Nephron progenitor cell (in vitro differentiated cells): ENCODE data around the gene DNAAF8.
A peak's percentile ranks its signal among the peaks of the same experiment; 100 is the strongest.

Experiments used
- DNase-seq: peaks from one replicate; pipeline ENCODE4 v3.0.0; 2021
- H3K27ac Mint-ChIP-seq: 2 replicates; pipeline ENCODE4 v1.8.0; 2021; ENCODE audit warnings: mild to moderate bottlenecking, moderate library complexity, mixed read lengths
- H3K27me3 Mint-ChIP-seq: 2 replicates; pipeline ENCODE4 v1.8.0; 2021; ENCODE audit warnings: mild to moderate bottlenecking, low read depth, mixed read lengths; ENCODE audit not compliant: poor library complexity
- H3K36me3 Mint-ChIP-seq: 2 replicates; pipeline ENCODE4 v1.8.0; 2021; ENCODE audit warnings: low read depth, mixed read lengths
- H3K4me1 Mint-ChIP-seq: 2 replicates; pipeline ENCODE4 v1.8.0; 2021; ENCODE audit warnings: mixed read lengths
- H3K4me3 Mint-ChIP-seq: 2 replicates; pipeline ENCODE4 v1.8.0; 2021; ENCODE audit warnings: mild to moderate bottlenecking, moderate library complexity, mixed read lengths
- H3K9me3 Mint-ChIP-seq: 2 replicates; pipeline ENCODE4 v1.8.0; 2021; ENCODE audit warnings: mild to moderate bottlenecking, moderate library complexity, mixed read lengths
- CTCF ChIP-seq: fragments of 200-600 bp; sonication (generic); IDR thresholded peaks from 2 replicates; pipeline ENCODE4 v1.5.0; 2021; ENCODE audit warnings: antibody characterized with exemption

DNAAF8 gene

GRCh38 chr16:4734063-4734729 lies at the start of gene DNAAF8, which contains the start of gene ANKS3:
Gene DNAAF8, plus strand, starts transcription at chr16:4734537. Its CDS starts 1,978 bp downstream, at chr16:4736515.
Gene ANKS3, minus strand, starts transcription at chr16:4734271. Its CDS starts 4,122 bp downstream, at chr16:4730149.
- Mint-ChIP-seq H3K4me3 (peak within 1 kb of the TSS; percentile 94), H3K27me3 (peaks cover 13% of the 10 kb centered on the region), H3K36me3 (peaks cover 13% of the 10 kb centered on the region), H3K9me3 (no peaks in the 10 kb centered on the region), H3K4me1 (peaks cover 38% of the 10 kb centered on the region), H3K27ac (peak within 1 kb of the TSS; percentile 99)
- peak; percentile 93 for DNase-seq
- TF ChIP-seq CTCF = no peak

- Mint-ChIP-seq H3K36me3 (peaks cover 8% of the 10 kb centered on the region), H3K27ac (peak overlapping the region; percentile 43), H3K4me3 (no peak overlapping the region), H3K4me1 (peaks cover 23% of the 10 kb centered on the region), H3K9me3 (no peaks in the 10 kb centered on the region), H3K27me3 (no peaks in the 10 kb centered on the region)
- DNase-seq = no peak
- no peak for TF ChIP-seq CTCF
Measured at GRCh38 chr16:4684763-4685162, 49.6 kb upstream of the DNAAF8 start.

- Mint-ChIP-seq H3K4me1 (peaks cover 18% of the 10 kb centered on the region), H3K9me3 (no peaks in the 10 kb centered on the region), H3K27ac (no peak overlapping the region), H3K4me3 (no peak overlapping the region), H3K36me3 (peaks cover 8% of the 10 kb centered on the region), H3K27me3 (no peaks in the 10 kb centered on the region)
- TF ChIP-seq CTCF = no peak
- DNase-seq = no peak
Measured at GRCh38 chr16:4685292-4685691, 49.0 kb upstream of the DNAAF8 start.

GRCh38 chr16:4685776-4686496 lies 48.4 kb upstream of the DNAAF8 start:
- Mint-ChIP-seq H3K4me1 (peaks cover 16% of the 10 kb centered on the region), H3K4me3 (no peak overlapping the region), H3K27me3 (no peaks in the 10 kb centered on the region), H3K9me3 (no peaks in the 10 kb centered on the region), H3K36me3 (peaks cover 8% of the 10 kb centered on the region), H3K27ac (peak overlapping the region; percentile 51)
- no peak for TF ChIP-seq CTCF
- no peak for DNase-seq

GRCh38 chr16:4686497-4687210 lies 47.7 kb upstream of the DNAAF8 start:
- no peak overlapping the region for H3K27ac Mint-ChIP-seq
- DNase-seq = no peak
- peaks cover 19% of the 10 kb centered on the region for H3K4me1 Mint-ChIP-seq
- no peak overlapping the region for H3K4me3 Mint-ChIP-seq
- no peaks in the 10 kb centered on the region for H3K9me3 Mint-ChIP-seq
- peaks cover 8% of the 10 kb centered on the region for H3K36me3 Mint-ChIP-seq
- no peak for TF ChIP-seq CTCF
- H3K27me3 Mint-ChIP-seq = no peaks in the 10 kb centered on the region
